ENCODE measurements around the gene ZBTB20.

The ZBTB20 gene

GRCh38 chr3:114758831-114759699 lies 388.0 kb downstream of the ZBTB20 start:
- TF ChIP-seq CTCF (IDR thresholded peaks at IDR 0.05; ENCODE audit: control insufficient read depth, insufficient read depth, low read depth, low read length, missing control alignments), result no peak
- H3K4me3 ChIP-seq (ENCODE audit: control insufficient read depth, low read depth, low read length), result peak overlapping the region; percentile 21
- peak; percentile 75 for DNase-seq (ENCODE audit: low read depth)

- TF ChIP-seq CTCF (IDR thresholded peaks at IDR 0.05; ENCODE audit: control insufficient read depth, insufficient read depth, low read depth, low read length, missing control alignments), result no peak
- peak; percentile 62 for DNase-seq (ENCODE audit: low read depth)
These were observed 390.4 kb downstream of the ZBTB20 start for GRCh38 chr3:114756506-114757279.

GRCh38 chr3:114746502-114746901 lies 400.6 kb downstream of the ZBTB20 start:
- no peak for TF ChIP-seq CTCF (IDR thresholded peaks at IDR 0.05; ENCODE audit: control insufficient read depth, insufficient read depth, low read depth, low read length, missing control alignments)
- DNase-seq (ENCODE audit: low read depth), result no peak
- peak overlapping the region; percentile 21 for H3K4me3 ChIP-seq (ENCODE audit: control insufficient read depth, low read depth, low read length)

More at GRCh38 chr3:114756506-114757279, 390.4 kb downstream of the ZBTB20 start:
- H3K4me3 ChIP-seq (ENCODE audit: control insufficient read depth, low read depth, low read length), result no peak overlapping the region

GRCh38 chr3:114745322-114746240 lies 401.5 kb downstream of the ZBTB20 start:
- no peak for TF ChIP-seq CTCF (IDR thresholded peaks at IDR 0.05; ENCODE audit: control insufficient read depth, insufficient read depth, low read depth, low read length, missing control alignments)

GRCh38 chr3:114743746-114744485 lies 403.2 kb downstream of the ZBTB20 start:
- no peak overlapping the region for H3K4me3 ChIP-seq (ENCODE audit: control insufficient read depth, low read depth, low read length)
- no peak for DNase-seq (ENCODE audit: low read depth)
- no peak for TF ChIP-seq CTCF (IDR thresholded peaks at IDR 0.05; ENCODE audit: control insufficient read depth, insufficient read depth, low read depth, low read length, missing control alignments)

More at GRCh38 chr3:114745322-114746240, 401.5 kb downstream of the ZBTB20 start:
- peak; percentile 52 for DNase-seq (ENCODE audit: low read depth)
- H3K4me3 ChIP-seq (ENCODE audit: control insufficient read depth, low read depth, low read length), result no peak overlapping the region
